Dermis blood vessel endothelial cell (primary cell): ENCODE data around the gene GATA5. TPM values are rescaled to one million over a fixed set of nuclear protein-coding genes. Genes with fewer than 3 reads are reported as not detected.

ENCODE experiments used
- DNase-seq: peaks from one replicate; pipeline ENCODE4 v3.0.0; 2010
- total RNA-seq: library from RNA; depleted of rRNA; stranded (reverse); fragments of >200 nt; gene quantifications from 2 replicates; pipeline ENCODE4 v1.2.3, GENCODE V29; 2014

The GATA5 gene
- total RNA-seq, 1 donor from 2014 or later, result not detected

- no peak for DNase-seq
Observed at GRCh38 chr20:62472138-62472940, 3.5 kb downstream of the GATA5 start.

DNA sequence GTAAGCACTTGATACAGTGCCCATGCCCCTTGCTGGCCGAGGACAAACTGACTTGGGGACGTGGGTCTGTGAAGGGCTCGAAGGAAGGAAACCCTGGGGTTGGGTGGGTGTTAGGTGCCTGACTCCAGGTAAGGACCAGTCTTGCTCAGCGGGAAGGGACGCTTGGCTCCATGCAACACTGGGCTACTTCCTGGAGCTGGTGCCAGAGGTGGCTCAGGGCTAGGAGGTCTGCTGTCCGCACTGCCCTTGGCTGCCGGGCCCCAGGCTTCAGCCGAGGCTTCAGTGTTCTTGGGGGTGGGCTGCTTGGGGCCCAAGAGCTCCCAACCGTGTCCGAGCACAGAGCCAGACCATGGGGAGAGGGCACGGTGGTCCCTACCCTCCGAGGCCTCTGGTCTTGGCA lies 5.3 kb downstream of the GATA5 start:
- no peak for DNase-seq

DNA sequence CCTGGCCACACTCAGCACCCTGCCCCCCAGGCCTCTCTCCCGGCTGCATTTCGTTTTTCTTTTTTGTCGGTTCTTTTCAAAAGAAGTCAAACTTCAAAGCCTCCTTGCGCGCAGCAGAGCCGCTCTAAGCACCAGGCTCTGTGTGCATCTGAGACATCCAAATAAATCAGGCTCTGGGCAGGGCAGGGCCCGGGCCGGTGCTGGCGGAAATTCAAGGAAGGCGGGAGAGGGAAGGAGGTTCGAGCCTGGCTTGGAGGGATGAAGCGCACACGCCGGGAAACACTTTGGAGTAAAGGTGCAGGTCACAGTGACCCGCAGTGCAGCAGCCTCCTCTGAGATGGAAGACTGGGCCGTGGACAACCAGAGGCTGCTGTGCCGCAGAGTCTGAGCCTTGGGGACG lies 5.8 kb downstream of the GATA5 start:
- DNase-seq, result no peak

DNA sequence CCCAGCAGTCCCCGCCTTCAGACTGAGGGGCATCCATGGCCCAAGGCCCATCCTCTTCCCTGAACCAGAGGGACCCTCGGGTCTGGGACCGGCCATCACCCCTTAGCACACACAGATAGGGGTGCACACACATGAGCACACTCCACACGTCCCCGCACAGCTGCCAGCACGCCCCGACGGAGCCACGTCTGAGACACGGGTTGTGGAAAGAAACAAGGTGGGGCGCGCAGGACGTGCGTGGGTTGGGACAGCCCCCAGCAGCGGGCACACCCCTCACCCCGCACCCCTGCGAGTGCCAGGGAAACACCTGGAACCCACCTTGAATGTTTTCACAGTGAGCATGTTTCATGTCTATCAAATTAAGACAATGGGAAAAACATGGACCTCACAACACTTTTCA lies 6.4 kb downstream of the GATA5 start:
- DNase-seq, result no peak

- no peak for DNase-seq
Observed at GRCh38 chr20:62466806-62467537, 8.8 kb downstream of the GATA5 start.

DNA sequence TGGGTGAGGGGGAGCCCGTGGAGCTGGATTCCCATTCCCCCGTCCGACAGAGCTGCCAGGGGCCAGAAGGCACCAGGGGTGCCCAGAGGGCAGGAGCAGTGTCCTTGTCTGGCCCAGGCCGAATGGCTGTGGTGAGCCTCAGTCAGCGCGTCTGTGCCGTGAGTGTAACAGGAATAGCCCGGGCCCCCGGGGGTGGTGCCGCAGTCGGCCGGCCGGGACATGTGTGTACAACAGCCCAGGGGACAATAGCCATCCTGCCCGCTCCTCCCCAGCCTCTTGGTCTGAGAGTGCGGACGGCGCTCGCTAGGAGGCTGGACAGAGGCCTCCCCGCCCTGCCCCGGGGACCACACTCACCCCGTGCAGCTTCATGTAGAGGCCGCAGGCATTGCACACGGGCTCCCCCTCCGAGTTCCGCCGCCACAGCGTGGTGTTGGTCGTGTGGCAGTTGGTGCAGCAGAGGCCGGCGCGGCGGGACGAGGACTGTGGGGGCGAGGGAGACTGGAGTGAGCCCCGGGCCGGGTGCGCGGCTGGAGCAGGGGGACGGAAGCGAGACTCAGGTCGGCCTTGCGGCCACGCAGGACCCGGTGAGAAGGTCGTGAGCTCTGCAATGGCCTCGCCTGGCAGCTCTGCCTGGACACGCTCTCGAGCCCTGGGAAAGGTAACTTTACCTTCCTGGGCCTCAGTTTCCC lies 9.6 kb downstream of the GATA5 start:
- DNase-seq, result no peak

DNA sequence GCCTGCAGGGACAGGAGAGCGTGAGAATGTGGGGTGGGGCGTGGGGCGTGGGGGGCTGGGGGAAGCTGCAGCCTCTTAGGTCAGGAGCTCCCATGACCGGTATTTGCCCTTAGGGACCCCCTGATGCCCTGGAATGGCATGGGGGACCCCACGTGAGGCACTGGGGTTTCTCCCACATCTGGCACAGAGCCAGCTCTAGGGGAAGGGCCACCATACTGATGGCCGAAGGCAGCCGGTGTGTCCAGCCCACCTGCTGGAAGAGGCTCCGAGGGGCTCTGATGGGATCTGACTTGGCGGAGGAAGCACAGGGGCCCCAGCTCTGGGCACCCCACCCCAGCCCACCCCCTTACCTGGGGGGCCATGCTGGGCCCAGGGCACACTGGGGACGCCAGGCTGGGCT lies 10.8 kb downstream of the GATA5 start:
- DNase-seq, result no peak

- DNase-seq, result no peak
Observed at GRCh38 chr20:62464425-62464770, 11.4 kb downstream of the GATA5 start.

GRCh38 chr20:62463651-62464424 lies 12.0 kb downstream of the GATA5 start:
- no peak for DNase-seq

GRCh38 chr20:62462976-62463592 lies 12.7 kb downstream of the GATA5 start:
- DNase-seq, result no peak

GRCh38 chr20:62461834-62462233 lies 14.0 kb downstream of the GATA5 start:
- no peak for DNase-seq

DNA sequence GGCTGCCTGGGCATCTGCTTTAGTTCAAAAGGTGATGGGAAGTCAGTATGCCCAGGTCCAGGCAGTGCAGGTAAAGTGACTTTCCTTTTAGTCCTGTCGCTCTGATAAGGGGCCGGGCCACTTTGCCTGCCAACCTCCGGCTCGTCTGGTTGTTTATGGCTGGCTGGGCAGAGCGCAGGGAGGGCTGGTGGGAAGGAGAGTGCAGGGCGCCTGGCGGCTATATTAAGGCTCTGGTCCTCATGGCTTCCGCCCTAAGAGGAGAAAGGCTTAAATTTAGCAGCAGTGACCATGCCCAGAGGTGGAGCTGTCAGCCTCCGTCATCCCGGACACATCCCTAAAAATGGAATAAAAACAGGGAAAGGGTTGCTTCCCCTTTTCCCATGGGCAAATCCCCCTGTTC lies 14.6 kb downstream of the GATA5 start:
- DNase-seq, result no peak

- DNase-seq, result no peak
Observed at GRCh38 chr20:62460678-62461077, 15.1 kb downstream of the GATA5 start.

- DNase-seq, result no peak
Observed at GRCh38 chr20:62459488-62459887, 16.3 kb downstream of the GATA5 start.

GRCh38 chr20:62458275-62459251 lies 17.2 kb downstream of the GATA5 start:
- DNase-seq, result no peak

DNA sequence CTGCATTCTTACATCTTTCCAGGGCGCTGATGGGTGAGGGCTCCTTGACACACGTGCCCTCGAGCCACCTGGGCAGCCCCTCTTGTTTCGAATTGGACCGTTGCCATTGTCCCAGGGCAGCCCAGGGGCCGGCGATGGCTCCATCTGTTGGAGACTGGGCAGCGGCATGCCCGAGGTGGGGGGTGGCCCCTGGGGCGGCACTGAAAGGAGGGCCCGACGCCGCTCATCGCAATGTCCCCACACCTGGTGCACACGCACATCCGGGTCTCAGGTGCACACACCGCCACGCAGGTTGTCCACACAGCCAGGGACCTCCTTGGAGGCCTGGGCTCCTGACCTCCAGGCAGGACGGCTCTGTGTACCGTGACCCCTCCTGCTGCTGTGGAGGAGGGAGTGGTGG lies 18.0 kb downstream of the GATA5 start:
- DNase-seq, result no peak

GRCh38 chr20:62457098-62457497 lies 18.7 kb downstream of the GATA5 start:
- no peak for DNase-seq

DNA sequence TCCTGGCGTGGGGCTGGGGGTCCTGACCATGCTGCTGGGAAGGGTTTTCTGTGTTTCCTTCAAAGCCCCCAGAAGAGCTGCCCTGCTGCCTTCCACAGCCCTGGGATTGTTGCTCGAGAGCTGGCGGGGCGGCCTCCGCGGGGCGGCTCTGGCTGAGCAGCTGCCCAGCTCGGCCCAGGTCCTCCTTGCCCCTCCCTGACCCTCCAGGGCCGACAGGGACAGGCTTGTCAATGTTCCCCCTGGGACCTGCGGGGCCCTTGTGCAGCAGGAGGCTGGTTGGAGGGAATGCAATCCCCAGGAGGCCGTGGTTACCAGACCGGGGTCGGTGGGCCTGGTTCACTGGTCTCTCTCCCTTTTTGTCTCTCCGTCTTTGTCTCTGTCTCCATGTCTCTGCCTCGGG lies 19.9 kb downstream of the GATA5 start:
- no peak for DNase-seq

DNA sequence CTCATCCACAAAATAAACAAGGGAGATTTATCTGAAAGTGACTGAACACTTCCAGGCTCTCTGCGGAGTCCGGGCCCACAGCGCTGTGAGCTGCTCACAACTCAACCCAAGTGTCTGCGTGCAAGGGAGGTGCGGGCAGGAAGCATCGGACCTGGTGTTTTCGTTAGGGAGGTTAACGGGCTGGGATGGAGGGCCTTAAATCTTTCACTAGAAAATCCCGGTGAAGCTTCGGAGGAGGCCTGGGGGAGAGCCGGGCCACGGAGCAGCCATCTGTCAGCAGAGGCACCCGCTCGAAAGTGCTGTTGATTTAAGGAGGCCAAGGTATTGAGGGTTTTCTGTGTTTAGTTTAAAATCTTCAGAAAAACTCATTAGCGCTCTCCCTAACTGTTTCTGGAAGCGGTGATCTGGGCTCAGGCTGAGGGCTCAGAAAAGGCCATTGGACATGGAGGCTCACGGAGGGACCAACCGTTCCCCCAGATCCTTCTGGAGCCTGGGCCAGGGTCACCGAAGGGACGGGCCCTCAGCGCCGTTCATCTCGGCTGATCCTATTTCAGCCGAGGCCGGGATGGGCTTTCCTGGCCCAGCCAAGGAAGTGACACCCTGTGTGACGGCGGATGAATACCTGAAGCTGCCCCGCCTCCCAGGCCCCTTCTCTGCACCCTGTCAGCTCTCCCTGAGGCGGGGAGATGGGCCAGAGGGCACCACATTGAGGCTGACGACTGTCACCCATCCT lies 20.7 kb downstream of the GATA5 start:
- no peak for DNase-seq

DNA sequence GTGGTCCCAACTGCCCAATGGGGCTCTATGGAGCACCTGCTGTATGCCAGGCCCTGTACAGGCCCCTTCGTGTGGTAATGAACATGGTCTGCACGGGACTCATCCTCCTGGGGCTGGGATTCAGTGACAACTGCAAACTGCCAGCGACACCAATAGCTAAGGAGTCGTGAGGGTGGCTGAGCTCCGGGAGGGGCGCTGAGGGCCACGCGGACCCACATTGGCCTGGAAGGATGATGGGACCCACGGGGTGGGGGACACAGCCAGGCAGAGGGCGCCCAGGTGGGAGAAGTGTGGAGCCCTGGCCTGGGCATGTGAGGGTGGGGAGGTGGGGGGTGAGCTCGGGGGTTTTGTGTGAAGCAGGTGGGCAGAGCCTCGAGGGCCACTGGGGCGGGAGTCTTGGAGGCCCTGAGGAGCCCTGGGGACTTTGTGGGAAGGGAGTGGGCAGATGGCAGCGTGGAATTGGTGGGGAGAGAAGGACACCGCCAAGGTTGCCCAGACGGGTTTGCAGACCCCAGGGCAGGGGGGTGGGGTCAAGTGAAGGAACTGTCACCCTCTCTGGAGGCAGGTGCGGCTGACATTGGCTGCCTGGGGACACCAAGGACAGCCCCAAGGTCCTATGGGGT lies 22.5 kb downstream of the GATA5 start:
- DNase-seq, result no peak
